HepG2 (cell line): ENCODE measurements around the gene FBLIM1. TPM values are rescaled to one million over a fixed set of nuclear protein-coding genes. Genes with fewer than 3 reads are reported as not detected.
A peak's percentile ranks its signal among the peaks of the same experiment; 100 is the strongest.

ENCODE experiments used
- ATAC-seq: fragments of 200-7000 bp; cut with Tn5 transposase; 3 replicates; pipeline ENCODE4 v1.9.1; 2020; ENCODE audit warnings: mild to moderate bottlenecking, moderate library complexity
- BruUV-seq: library from RNA; stranded (reverse); fragments of 400-500 nt; replicated peaks from 2 replicates; lab custom pipeline; 2021; lab: Mats Ljungman, UMichigan
- CTCF ChIA-PET: fragments of 300-600 bp; formaldehyde crosslinking; extraction: SDS; loops from one replicate; lab custom pipeline; 2021; ENCODE audit warnings: low total read pairs, inconsistent platforms, low intra/inter-chr PET ratio; lab: Yijun Ruan, JAX
- POLR2A ChIA-PET: fragments of 350-600 bp; sonication (Branson Sonifier 250); formaldehyde crosslinking; loops from one replicate; lab custom pipeline; 2020; ENCODE audit warnings: antibody characterized with exemption, inconsistent platforms; lab: Yijun Ruan, JAX
- DNase-seq: peaks from one replicate; pipeline ENCODE4 v3.0.0-alpha.2; 2015; ENCODE audit warnings: low spot score
- FAIRE-seq: peaks from 3 replicates; lab custom pipeline; 2011; peaks lifted over from hg19 to GRCh38; lab: Jason Lieb, UNC
- H2AFZ ChIP-seq: one replicate; pipeline ENCODE4 v1.6.1; 2011; ENCODE audit warnings: low read length, inconsistent platforms
- H3K27ac ChIP-seq: fragments of 300-600 bp; 3 replicates; pipeline ENCODE4 v1.8.0; 2011; ENCODE audit warnings: mixed run types, mild to moderate bottlenecking, mixed read lengths, low read length, inconsistent platforms; ENCODE audit not compliant: insufficient read depth; ENCODE audit errors: extremely low read length
- H3K27me3 ChIP-seq, 2 experiments: fragments of 200-600 bp in 1 of 2; 2 replicates in 1 of 2; 3 replicates in 1 of 2; pipeline versions ENCODE4 v1.6.0 to v1.8.0; 2011; ENCODE audit warnings: low read length in 2 of 2, mild to moderate bottlenecking in 2 of 2, moderate library complexity in 2 of 2, inconsistent platforms in 1 of 2; ENCODE audit not compliant: insufficient read depth in 2 of 2, control insufficient read depth in 1 of 2
- H3K36me3 ChIP-seq, 2 experiments: fragments of 200-600 bp in 1 of 2; replicated peaks in 1 of 2; 2 replicates in 1 of 2; 3 replicates in 1 of 2; pipeline versions ENCODE4 v1.5.1 to v1.8.0; 2011; ENCODE audit warnings: low read length in 2 of 2, inconsistent platforms in 1 of 2; ENCODE audit not compliant: insufficient read depth in 2 of 2, control insufficient read depth in 1 of 2
- H3K4me1 ChIP-seq: 2 replicates; pipeline ENCODE4 v1.5.1; 2012; ENCODE audit warnings: low read length, inconsistent platforms; ENCODE audit not compliant: insufficient read depth
- H3K4me2 ChIP-seq: 2 replicates; pipeline ENCODE4 v1.6.0; 2011; ENCODE audit warnings: low read depth, low read length, inconsistent platforms
- H3K4me3 ChIP-seq, 3 experiments: fragments of 200-600 bp in 1 of 3; sonication (generic), shearing (Covaris generic) in 1 of 3; replicated peaks in 1 of 3; 2 replicates each; pipeline ENCODE4 v1.5.1; 2011 to 2016; ENCODE audit warnings: low read length in 3 of 3, inconsistent platforms in 2 of 3, low read depth in 2 of 3, mild to moderate bottlenecking in 2 of 3, control low read depth in 1 of 3, mixed read lengths in 1 of 3; ENCODE audit not compliant: insufficient read depth in 1 of 3
- H3K79me2 ChIP-seq: one replicate; pipeline ENCODE4 v1.6.1; 2011; ENCODE audit warnings: low read length, inconsistent platforms; ENCODE audit not compliant: insufficient read depth
- H3K9ac ChIP-seq: 2 replicates; pipeline ENCODE4 v1.6.0; 2011; ENCODE audit warnings: mild to moderate bottlenecking, low read depth, low read length, inconsistent platforms; ENCODE audit not compliant: insufficient read depth
- H3K9me3 ChIP-seq: 2 replicates; pipeline ENCODE4 v1.5.1; 2012; ENCODE audit warnings: mild to moderate bottlenecking, low read length
- H4K20me1 ChIP-seq: 2 replicates; pipeline ENCODE4 v1.6.0; 2011; ENCODE audit warnings: inconsistent platforms, mild to moderate bottlenecking, low read length, moderate library complexity; ENCODE audit not compliant: insufficient read depth
- FOXC1 ChIP-seq: sonication (generic); formaldehyde crosslinking; IDR thresholded peaks from 2 replicates; pipeline ENCODE4 v1.8.0; 2022; ENCODE audit warnings: mild to moderate bottlenecking, missing genetic modification reagents, borderline replicate concordance
- MED13 ChIP-seq: sonication (generic); formaldehyde crosslinking; IDR thresholded peaks from 2 replicates; pipeline ENCODE4 v1.5.0; 2020; ENCODE audit warnings: missing genetic modification reagents
- SMAD1 ChIP-seq: sonication (generic); formaldehyde crosslinking; IDR thresholded peaks from 2 replicates; pipeline ENCODE4 v1.4.0; 2020; ENCODE audit warnings: missing genetic modification reagents, low read depth, mild to moderate bottlenecking, borderline replicate concordance
- ZBTB10 ChIP-seq: sonication (generic); formaldehyde crosslinking; IDR thresholded peaks from 2 replicates; pipeline ENCODE4 v1.4.0; 2020; ENCODE audit warnings: missing genetic modification reagents, borderline replicate concordance
- ZNF724P ChIP-seq: sonication (generic); formaldehyde crosslinking; IDR thresholded peaks from 2 replicates; pipeline ENCODE4 v1.8.0; 2022; ENCODE audit warnings: missing genetic modification reagents, borderline replicate concordance
- ZNF746 ChIP-seq: sonication (generic); formaldehyde crosslinking; IDR thresholded peaks from 2 replicates; pipeline ENCODE4 v1.8.0; 2022; ENCODE audit warnings: mild to moderate bottlenecking, missing genetic modification reagents
- WGBS: methylation state at CpG from one replicate; pipeline ENCODE4 v1.1.6; 2017; ENCODE audit warnings: low lambda C conversion rate; 5-methylcytosine and 5-hydroxymethylcytosine counted together
- in situ Hi-C: cut with HindIII; loops from 2 replicates; pipeline ENCODE4 v1.10.0; 2017; ENCODE audit warnings: low pct_unique_long_range_greater_than_20kb; ENCODE audit not compliant: extremely low pct_ligation_motif_present
- intact Hi-C: fragments of 100-400 bp; cut with micrococcal nuclease; formaldehyde crosslinking; loops from one replicate; pipeline ENCODE4 v1.10.0; 2022; ENCODE audit not compliant: unreplicated experiment
- polyA plus RNA-seq, 8 experiments: library from polyadenylated mRNA; depleted of rRNA in 3 of 8; stranded (reverse) in 7 of 8; unstranded in 1 of 8; fragments of >200 nt; fragmentation: Illumina TruSeq in 4 of 8; extraction: Trizol in 4 of 8; gene quantifications; 2 replicates each; pipeline versions ENCODE4 v1.2.1 to v1.2.3, GENCODE V29; 2011 to 2016; ENCODE audit warnings: low read depth in 4 of 8, missing spikeins in 1 of 8, mixed read lengths in 1 of 8; ENCODE audit not compliant: insufficient read depth in 1 of 8
- total RNA-seq, 5 experiments: library from RNA; depleted of rRNA; stranded (reverse); fragments of >200 nt; fragmentation: Illumina TruSeq; extraction: Trizol; gene quantifications; 2 replicates each; pipeline ENCODE4 v1.2.3, GENCODE V29; 2016; ENCODE audit warnings: low read depth in 1 of 5

FBLIM1 gene
- total and polyA plus RNA-seq, 2 of the 13 experiments (the other 11 are each of a cell fraction or from before 2014, with no cell fraction given), result 10.6 to 23.0 TPM

DNA sequence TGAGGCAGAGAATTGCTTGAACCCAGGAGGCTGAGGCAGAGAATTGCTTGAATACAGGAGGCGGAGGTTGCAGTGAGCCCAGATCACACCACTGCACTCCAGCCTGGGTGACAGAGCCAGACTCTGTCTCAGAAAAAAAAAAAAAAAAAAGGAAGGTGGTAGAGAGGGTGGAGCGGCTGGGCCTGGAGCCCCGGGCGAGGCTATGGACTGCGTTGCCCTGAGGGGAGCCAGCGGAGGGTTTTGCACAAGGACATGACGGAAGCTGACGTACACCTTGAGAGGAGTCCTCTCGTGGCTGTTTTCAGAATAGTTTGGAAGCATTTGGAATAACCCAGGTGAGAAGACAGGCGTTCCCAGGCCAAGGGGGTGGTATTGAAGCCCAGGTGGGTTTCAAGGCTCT, 6.9 kb upstream of the FBLIM1 start:
- WGBS, result 13% methylated on average over 10 of the region's 10 CpGs

More for the DNA sequence above, 6.9 kb upstream of the FBLIM1 start:
- TF ChIP-seq FOXC1 (CRISPR knock-in tag), result no peak
- no peak for TF ChIP-seq SMAD1
- no peak for TF ChIP-seq MED13 (CRISPR knock-in tag)
- no peak for TF ChIP-seq ZNF724P (CRISPR knock-in tag)
- no peak for TF ChIP-seq ZBTB10 (CRISPR knock-in tag)
- TF ChIP-seq ZNF746 (CRISPR knock-in tag), result no peak
- no peaks in the 10 kb centered on the region for H3K79me2 ChIP-seq
- POLR2A ChIA-PET, result interaction anchor here (0.6 to 0.7 kb wide), 2 partner anchors 32 to 285 kb away, joined by 3 to 4 read pairs; no protein-coding TSS in a partner anchor
- H3K9me3 ChIP-seq, result no peaks in the 10 kb centered on the region
- intact Hi-C loops, result no loop called here
- in situ Hi-C loops, result no loop called here
- no peak overlapping the region for H2AFZ ChIP-seq
- ATAC-seq (no peak), DNase-seq (no peak), FAIRE-seq (no peak)
- no peak overlapping the region for H3K27ac ChIP-seq
- no peaks in the 10 kb centered on the region for H3K36me3 ChIP-seq
- no peaks in the 10 kb centered on the region for H4K20me1 ChIP-seq
- H3K9ac ChIP-seq, result no peak overlapping the region
- no TSS peak for BruUV-seq
- peaks cover 71% of the 10 kb centered on the region for H3K4me1 ChIP-seq
- peaks cover 1 to 31% of the 10 kb centered on the region in 2 experiments for H3K27me3 ChIP-seq
- CTCF ChIA-PET, result no interaction called here
- H3K4me2 ChIP-seq, result peak overlapping the region; percentile 6; the same call in 1 of the 2 replicates
- no peak overlapping the region; a peak in 1 of 6 replicates for H3K4me3 ChIP-seq
